AG10803 (cell line): Measurements from ENCODE around the gene SYNJ2.

ENCODE experiments used
- DNase-seq: peaks from one replicate; pipeline ENCODE4 v3.0.0; 2010; ENCODE audit warnings: low read depth
- H3K4me3 ChIP-seq: 2 replicates; pipeline ENCODE4 v1.5.1; 2011; ENCODE audit warnings: mild to moderate bottlenecking, low read length, control low read depth
- CTCF ChIP-seq: conservative IDR thresholded peaks from 2 replicates; pipeline ENCODE4 v1.5.1; 2011; ENCODE audit warnings: mild to moderate bottlenecking, low read length, control low read depth, inconsistent platforms

Gene SYNJ2

GRCh38 chr6:158006331-158006730, 24.7 kb downstream of the SYNJ2 start:
- H3K4me3 ChIP-seq, result no peak overlapping the region
- TF ChIP-seq CTCF, result no peak
- no peak for DNase-seq

- DNase-seq, result no peak
- H3K4me3 ChIP-seq, result no peak overlapping the region
- no peak for TF ChIP-seq CTCF
Measured at GRCh38 chr6:158006821-158007570, 25.3 kb downstream of the SYNJ2 start.

GRCh38 chr6:158008864-158009113, 27.1 kb downstream of the SYNJ2 start:
- no peak for TF ChIP-seq CTCF
- no peak overlapping the region for H3K4me3 ChIP-seq
- DNase-seq, result no peak

- no peak overlapping the region for H3K4me3 ChIP-seq
- no peak for TF ChIP-seq CTCF
- DNase-seq, result peak; percentile 87
Measured at GRCh38 chr6:158009114-158009891, 27.6 kb downstream of the SYNJ2 start.

GRCh38 chr6:158009935-158010585, 28.4 kb downstream of the SYNJ2 start:
- TF ChIP-seq CTCF, result no peak
- DNase-seq, result no peak
- no peak overlapping the region for H3K4me3 ChIP-seq

- no peak for DNase-seq
- no peak for TF ChIP-seq CTCF
Measured at GRCh38 chr6:158010591-158011477, 29.2 kb downstream of the SYNJ2 start.

More at GRCh38 chr6:158010591-158011477, 29.2 kb downstream of the SYNJ2 start:
- no peak overlapping the region for H3K4me3 ChIP-seq
